ENCODE data around the gene RGP1.

DNA sequence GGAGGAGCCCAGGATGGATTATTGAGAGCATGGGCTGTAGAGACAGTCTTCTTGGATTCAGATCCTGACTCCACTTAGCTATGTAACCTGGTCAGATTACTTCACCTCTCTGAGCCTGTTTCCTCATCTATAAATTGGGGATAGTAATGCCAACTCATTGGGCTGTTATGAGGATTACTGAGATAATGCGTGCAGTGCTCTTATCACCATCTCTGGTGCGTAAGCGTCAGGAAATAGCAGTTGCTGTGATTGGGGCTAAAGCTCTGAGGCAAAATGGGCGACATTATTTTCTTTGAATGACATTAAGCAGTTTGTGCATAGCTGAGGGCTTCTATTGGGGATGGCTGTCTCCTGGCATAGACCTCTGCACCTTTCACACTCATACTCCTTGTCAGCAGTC lies 6.0 kb downstream of the RGP1 start:
- TF ChIP-seq, protein P1, sequence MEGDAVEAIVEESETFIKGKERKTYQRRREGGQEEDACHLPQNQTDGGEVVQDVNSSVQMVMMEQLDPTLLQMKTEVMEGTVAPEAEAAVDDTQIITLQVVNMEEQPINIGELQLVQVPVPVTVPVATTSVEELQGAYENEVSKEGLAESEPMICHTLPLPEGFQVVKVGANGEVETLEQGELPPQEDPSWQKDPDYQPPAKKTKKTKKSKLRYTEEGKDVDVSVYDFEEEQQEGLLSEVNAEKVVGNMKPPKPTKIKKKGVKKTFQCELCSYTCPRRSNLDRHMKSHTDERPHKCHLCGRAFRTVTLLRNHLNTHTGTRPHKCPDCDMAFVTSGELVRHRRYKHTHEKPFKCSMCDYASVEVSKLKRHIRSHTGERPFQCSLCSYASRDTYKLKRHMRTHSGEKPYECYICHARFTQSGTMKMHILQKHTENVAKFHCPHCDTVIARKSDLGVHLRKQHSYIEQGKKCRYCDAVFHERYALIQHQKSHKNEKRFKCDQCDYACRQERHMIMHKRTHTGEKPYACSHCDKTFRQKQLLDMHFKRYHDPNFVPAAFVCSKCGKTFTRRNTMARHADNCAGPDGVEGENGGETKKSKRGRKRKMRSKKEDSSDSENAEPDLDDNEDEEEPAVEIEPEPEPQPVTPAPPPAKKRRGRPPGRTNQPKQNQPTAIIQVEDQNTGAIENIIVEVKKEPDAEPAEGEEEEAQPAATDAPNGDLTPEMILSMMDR (IDR thresholded peaks at IDR 0.05) = no peak
- TF ChIP-seq POLR2AphosphoS5 (IDR thresholded peaks at IDR 0.05) = no peak

All from prostate gland (tissue), 2 donors.